ENCODE measurements around the gene ACTL6B. TPM values are rescaled to one million over a fixed set of nuclear protein-coding genes. Genes with fewer than 3 reads are reported as not detected.
A peak's percentile ranks its signal among the peaks of the same experiment; 100 is the strongest.

Gene ACTL6B
- total and polyA plus RNA-seq, 10 donors: not detected

- Histone ChIP-seq H3K4me1 (peaks cover 4 to 22% (median 12%) of the 10 kb centered on the region in 6 donors), H3K27me3 (replicated peaks in 1 of 7) (peaks cover 0 to 12% (median 0%) of the 10 kb centered on the region in 7 donors), H3K4me3 (peak overlapping the region in 2 of 8 donors; percentile 31 to 60), H3K36me3 (no peaks in the 10 kb centered on the region), H3K9me3 (no peaks in the 10 kb centered on the region), H3K27ac (peak overlapping the region in 6 of 8 donors; percentile 10 to 83 (median 77))
- 86 to 92% (median 91%) methylated on average over 5 to 21 of the region's 21 CpGs for WGBS, 5 donors
- TF ChIP-seq POLR2A (IDR thresholded peaks at IDR 0.05): no peak
- TF ChIP-seq CTCF (IDR thresholded peaks at IDR 0.05 in 8 of 11, conservative IDR thresholded peaks at IDR 0.05 in 3 of 11): no peak
- intact Hi-C loops (cut with DNase I; ENCODE audit: low total_unique reads): no loop called here
- peak; percentile 78 for DNase-seq
Measured at GRCh38 chr7:100627238-100627549, 29.1 kb downstream of the ACTL6B start.

GRCh38 chr7:100626530-100627237 is 29.6 kb downstream of the ACTL6B start:
- TF ChIP-seq POLR2AphosphoS5 (IDR thresholded peaks at IDR 0.05) (peak; percentile 65 to 81 (median 76)), POLR2A (IDR thresholded peaks at IDR 0.05) (no peak), CTCF (IDR thresholded peaks at IDR 0.05 in 8 of 11, conservative IDR thresholded peaks at IDR 0.05 in 3 of 11) (no peak)
- peak overlapping the region; percentile 10 to 83 (median 74) for H3K27ac ChIP-seq
- H3K27me3 ChIP-seq (replicated peaks in 1 of 7): peaks cover 0 to 7% (median 0%) of the 10 kb centered on the region in 7 donors
- peaks cover 4 to 19% (median 12%) of the 10 kb centered on the region in 6 donors for H3K4me1 ChIP-seq
- no peaks in the 10 kb centered on the region for H3K36me3 ChIP-seq
- WGBS, 5 donors: 2 to 4% (median 2%) methylated on average over 29 to 37 of the region's 37 CpGs
- H3K9me3 ChIP-seq: no peaks in the 10 kb centered on the region
- intact Hi-C loops (cut with DNase I; ENCODE audit: low total_unique reads): no loop called here
- H3K4me3 ChIP-seq: peak overlapping the region; percentile 8 to 60 (median 29)
- DNase-seq: peak; percentile 95

- H3K9me3 ChIP-seq: no peaks in the 10 kb centered on the region
- peak overlapping the region in 4 of 8 donors; percentile 70 to 83 (median 80) for H3K27ac ChIP-seq
- intact Hi-C loops (cut with DNase I; ENCODE audit: low total_unique reads): no loop called here
- no peak for TF ChIP-seq POLR2A (IDR thresholded peaks at IDR 0.05)
- TF ChIP-seq CTCF (IDR thresholded peaks at IDR 0.05 in 8 of 11, conservative IDR thresholded peaks at IDR 0.05 in 3 of 11): no peak
- no peak for TF ChIP-seq POLR2AphosphoS5 (IDR thresholded peaks at IDR 0.05)
- peak overlapping the region in 7 of 8 donors; percentile 18 to 60 (median 31) for H3K4me3 ChIP-seq
- DNase-seq: no peak
- H3K4me1 ChIP-seq: peaks cover 4 to 19% (median 12%) of the 10 kb centered on the region in 6 donors
- WGBS, 5 donors: 15 to 27% (median 19%) methylated on average over 3 of the region's 3 CpGs
- peaks cover 0 to 6% (median 0%) of the 10 kb centered on the region in 7 donors for H3K27me3 ChIP-seq (replicated peaks in 1 of 7)
- peaks cover 0 to 3% (median 0%) of the 10 kb centered on the region in 6 donors for H3K36me3 ChIP-seq
Measured at GRCh38 chr7:100626055-100626454, 30.2 kb downstream of the ACTL6B start.

GRCh38 chr7:100623951-100624824 is 32.1 kb downstream of the ACTL6B start:
- peaks cover 4 to 19% (median 12%) of the 10 kb centered on the region in 6 donors for H3K4me1 ChIP-seq
- H3K27me3 ChIP-seq (replicated peaks in 1 of 7): peaks cover 0 to 6% (median 0%) of the 10 kb centered on the region in 7 donors
- TF ChIP-seq POLR2A (IDR thresholded peaks at IDR 0.05): no peak
- TF ChIP-seq CTCF (IDR thresholded peaks at IDR 0.05 in 8 of 11, conservative IDR thresholded peaks at IDR 0.05 in 3 of 11): no peak
- TF ChIP-seq POLR2AphosphoS5 (IDR thresholded peaks at IDR 0.05): no peak
- 83 to 94% (median 87%) methylated on average over 15 of the region's 15 CpGs for WGBS, 5 donors
- intact Hi-C loops (cut with DNase I; ENCODE audit: low total_unique reads): no loop called here
- H3K4me3 ChIP-seq: no peak overlapping the region
- H3K27ac ChIP-seq: no peak overlapping the region
- no peak for DNase-seq
- no peaks in the 10 kb centered on the region for H3K9me3 ChIP-seq
- peaks cover 0 to 13% (median 0%) of the 10 kb centered on the region in 6 donors for H3K36me3 ChIP-seq
